Activated naive CD4-positive, alpha-beta T cell treated with anti-CD3 and anti-CD28 coated beads, Interleukin-2, amount 50 U/mL, for 24 hours (primary cell): ENCODE results near the gene KRTAP10-6.
A peak's percentile ranks its signal among the peaks of the same experiment; 100 is the strongest.
"Not testable (repeated sequence)": the region's sequence is repeated elsewhere in the genome, so short reads cannot be mapped to it uniquely, and the experiment has no call there.

Source experiments
- H3K27ac Mint-ChIP-seq: one replicate; pipeline ENCODE4 v1.8.0; 2021; ENCODE audit warnings: mild to moderate bottlenecking, mixed read lengths
- H3K27me3 Mint-ChIP-seq: one replicate; pipeline ENCODE4 v1.8.0; 2021; ENCODE audit warnings: mixed read lengths
- H3K36me3 Mint-ChIP-seq: one replicate; pipeline ENCODE4 v1.8.0; 2021; ENCODE audit warnings: mixed read lengths
- H3K4me1 Mint-ChIP-seq: one replicate; pipeline ENCODE4 v1.8.0; 2021; ENCODE audit warnings: mixed read lengths
- H3K4me3 Mint-ChIP-seq: one replicate; pipeline ENCODE4 v1.8.0; 2021; ENCODE audit warnings: mild to moderate bottlenecking, mixed read lengths
- H3K9me3 Mint-ChIP-seq: one replicate; pipeline ENCODE4 v1.8.0; 2021; ENCODE audit warnings: mixed read lengths

The KRTAP10-6 gene

DNA sequence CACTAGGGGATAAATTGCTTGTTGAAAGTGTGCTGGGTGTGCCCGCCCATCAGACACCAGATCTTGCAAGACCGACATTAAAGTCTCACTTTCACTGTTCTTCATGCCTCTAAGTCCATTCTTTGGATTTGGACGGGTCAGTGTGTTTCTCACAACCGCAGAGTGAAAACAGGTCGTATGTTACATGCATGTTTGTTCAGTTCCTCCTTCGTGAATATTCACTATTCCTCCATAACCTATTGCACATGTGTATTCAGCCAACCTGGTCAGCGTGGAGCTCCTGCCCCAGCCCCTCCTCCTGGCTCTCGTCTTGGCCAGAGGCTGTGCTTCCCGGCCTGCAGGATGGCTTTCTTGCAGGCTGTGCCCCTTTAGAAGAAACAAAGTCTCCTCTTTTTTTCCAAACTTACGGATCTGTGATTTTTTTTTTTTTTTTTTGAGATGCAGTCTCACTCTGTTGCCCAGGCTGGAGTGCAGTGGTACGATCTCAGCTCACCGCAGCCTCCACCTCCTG is 2.2 kb upstream of the KRTAP10-6 start:
- Mint-ChIP-seq H3K4me1 (peaks cover 3% of the 10 kb centered on the region), H3K9me3 (no peaks in the 10 kb centered on the region), H3K27ac (no peak overlapping the region), H3K4me3 (no peak overlapping the region), H3K27me3 (no peaks in the 10 kb centered on the region), H3K36me3 (peaks cover 1% of the 10 kb centered on the region)

DNA sequence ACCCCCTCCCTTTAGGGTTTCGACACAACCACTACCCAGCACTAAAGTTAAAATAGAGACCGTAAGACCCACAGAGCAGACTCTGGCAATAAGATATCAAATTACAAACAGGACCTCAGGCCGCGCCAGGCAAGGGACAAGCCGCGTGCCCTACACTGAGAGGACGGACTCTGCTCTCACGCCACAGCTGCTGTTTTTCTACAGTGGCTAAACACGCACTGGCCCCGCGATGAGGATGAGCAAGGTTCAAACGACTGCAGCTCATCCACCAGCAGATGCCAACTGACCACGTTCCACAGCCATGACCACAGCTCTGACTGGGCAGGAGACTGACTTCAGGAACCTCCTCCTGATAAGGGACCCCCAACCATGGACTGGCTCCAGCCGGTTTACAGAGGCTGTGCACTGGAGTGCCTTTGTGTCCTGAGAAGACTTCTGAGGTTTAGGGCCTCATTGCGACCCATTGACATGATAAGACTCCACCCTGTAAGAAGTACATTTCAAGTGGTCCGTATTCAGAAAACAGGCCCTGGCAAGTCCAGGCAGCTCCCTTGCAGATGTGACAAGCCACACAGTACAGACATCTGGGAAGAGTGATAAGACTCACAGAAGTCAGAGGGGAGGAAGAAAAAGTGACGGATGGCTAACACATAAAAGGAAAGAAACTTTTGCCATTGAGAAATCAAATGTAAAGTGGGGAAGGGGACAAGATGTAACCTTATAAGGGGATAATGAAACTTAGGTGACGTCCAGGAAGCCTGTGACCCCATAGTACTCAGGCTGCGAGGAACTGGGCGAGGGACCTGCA is 1.5 kb upstream of the KRTAP10-6 start:
- Mint-ChIP-seq H3K27me3 (no peaks in the 10 kb centered on the region), H3K9me3 (no peaks in the 10 kb centered on the region), H3K4me3 (no peak overlapping the region), H3K36me3 (peaks cover 1% of the 10 kb centered on the region), H3K4me1 (peaks cover 3% of the 10 kb centered on the region), H3K27ac (peak overlapping the region; percentile 61)

GRCh38 chr21:44591801-44592130 is 539 bp downstream of the KRTAP10-6 start:
- H3K4me1 Mint-ChIP-seq, H3K9me3 Mint-ChIP-seq, H3K27ac Mint-ChIP-seq, H3K36me3 Mint-ChIP-seq, H3K4me3 Mint-ChIP-seq, H3K27me3 Mint-ChIP-seq: not testable (repeated sequence)

- not testable (repeated sequence) for H3K27ac Mint-ChIP-seq, H3K4me3 Mint-ChIP-seq, H3K4me1 Mint-ChIP-seq, H3K9me3 Mint-ChIP-seq, H3K36me3 Mint-ChIP-seq, H3K27me3 Mint-ChIP-seq
Observed at GRCh38 chr21:44590897-44591800, 1.2 kb downstream of the KRTAP10-6 start.

GRCh38 chr21:44590311-44590721 is 2.0 kb downstream of the KRTAP10-6 start:
- Mint-ChIP-seq H3K9me3 (no peaks in the 10 kb centered on the region), H3K27ac (no peak overlapping the region)

GRCh38 chr21:44589586-44590305 is 2.6 kb downstream of the KRTAP10-6 start:
- H3K27me3 Mint-ChIP-seq: no peaks in the 10 kb centered on the region
- H3K27ac Mint-ChIP-seq: no peak overlapping the region
- H3K36me3 Mint-ChIP-seq: no peaks in the 10 kb centered on the region
- H3K4me3 Mint-ChIP-seq: no peak overlapping the region
- no peaks in the 10 kb centered on the region for H3K9me3 Mint-ChIP-seq
- peaks cover 6% of the 10 kb centered on the region for H3K4me1 Mint-ChIP-seq

More at GRCh38 chr21:44590311-44590721, 2.0 kb downstream of the KRTAP10-6 start:
- Mint-ChIP-seq H3K27me3 (no peaks in the 10 kb centered on the region), H3K4me1 (peaks cover 7% of the 10 kb centered on the region), H3K36me3 (no peaks in the 10 kb centered on the region), H3K4me3 (no peak overlapping the region)

- Mint-ChIP-seq H3K4me3 (no peak overlapping the region), H3K36me3 (no peaks in the 10 kb centered on the region), H3K9me3 (no peaks in the 10 kb centered on the region), H3K27me3 (no peaks in the 10 kb centered on the region), H3K27ac (no peak overlapping the region), H3K4me1 (peaks cover 11% of the 10 kb centered on the region)
Observed at GRCh38 chr21:44589094-44589493, 3.2 kb downstream of the KRTAP10-6 start.

DNA sequence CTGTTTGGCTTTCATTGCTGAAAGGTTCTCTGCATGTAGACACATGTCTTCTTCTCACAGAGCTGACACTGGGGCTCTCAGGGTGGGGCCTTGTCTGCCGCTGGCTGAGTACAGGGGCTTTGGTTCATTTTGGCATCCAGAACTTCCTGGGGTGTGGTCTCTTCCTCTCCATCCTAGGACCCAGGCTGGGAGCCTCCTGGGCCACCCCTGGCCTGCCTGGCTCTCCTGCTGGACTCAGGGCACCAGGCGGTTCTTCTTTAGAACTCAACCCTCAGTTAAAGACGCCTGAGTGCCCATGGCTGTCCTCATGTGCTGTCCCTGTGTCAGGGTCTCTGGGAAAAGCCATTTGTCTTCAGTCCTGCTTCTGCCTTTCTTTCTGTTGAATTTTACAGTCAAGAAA is 6.4 kb downstream of the KRTAP10-6 start:
- peaks cover 9% of the 10 kb centered on the region for H3K9me3 Mint-ChIP-seq
- H3K4me3 Mint-ChIP-seq: no peak overlapping the region
- H3K36me3 Mint-ChIP-seq: peaks cover 3% of the 10 kb centered on the region
- H3K27me3 Mint-ChIP-seq: no peaks in the 10 kb centered on the region
- H3K4me1 Mint-ChIP-seq: peaks cover 41% of the 10 kb centered on the region
- no peak overlapping the region for H3K27ac Mint-ChIP-seq

- H3K27ac Mint-ChIP-seq: no peak overlapping the region
- H3K36me3 Mint-ChIP-seq: peaks cover 3% of the 10 kb centered on the region
- H3K27me3 Mint-ChIP-seq: no peaks in the 10 kb centered on the region
- H3K4me1 Mint-ChIP-seq: peaks cover 46% of the 10 kb centered on the region
- peaks cover 11% of the 10 kb centered on the region for H3K9me3 Mint-ChIP-seq
- no peak overlapping the region for H3K4me3 Mint-ChIP-seq
Observed at GRCh38 chr21:44583800-44584147, 8.5 kb downstream of the KRTAP10-6 start.

- Mint-ChIP-seq H3K4me3 (no peak overlapping the region), H3K4me1 (peaks cover 46% of the 10 kb centered on the region), H3K27ac (no peak overlapping the region), H3K9me3 (peaks cover 11% of the 10 kb centered on the region), H3K36me3 (peaks cover 3% of the 10 kb centered on the region), H3K27me3 (no peaks in the 10 kb centered on the region)
Observed at GRCh38 chr21:44583089-44583799, 9.1 kb downstream of the KRTAP10-6 start.

DNA sequence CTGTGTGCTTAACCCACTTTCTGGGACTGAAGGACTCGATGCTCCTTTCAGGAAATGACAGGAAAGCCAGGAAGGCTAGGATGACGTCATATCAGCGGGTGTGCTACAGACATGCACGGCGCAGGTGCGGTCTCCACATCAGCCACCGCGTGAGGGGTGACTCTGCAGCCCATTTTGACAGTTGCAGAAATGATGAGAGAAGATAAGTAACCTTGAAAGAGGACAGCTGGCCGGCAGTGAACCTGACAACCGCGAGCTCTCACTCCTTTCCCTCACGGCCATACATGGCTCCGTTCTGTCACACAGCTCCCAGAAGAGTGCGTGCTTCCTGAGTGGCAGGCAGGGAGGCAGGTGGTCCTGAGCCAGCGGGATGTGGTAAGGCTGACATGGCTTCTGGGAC is 10.2 kb downstream of the KRTAP10-6 start:
- no peaks in the 10 kb centered on the region for H3K27me3 Mint-ChIP-seq
- peaks cover 5% of the 10 kb centered on the region for H3K36me3 Mint-ChIP-seq
- H3K4me1 Mint-ChIP-seq: peaks cover 46% of the 10 kb centered on the region
- no peak overlapping the region for H3K27ac Mint-ChIP-seq
- H3K9me3 Mint-ChIP-seq: peaks cover 11% of the 10 kb centered on the region
- no peak overlapping the region for H3K4me3 Mint-ChIP-seq

GRCh38 chr21:44581158-44581557 is 11.1 kb downstream of the KRTAP10-6 start:
- H3K36me3 Mint-ChIP-seq: peaks cover 5% of the 10 kb centered on the region
- H3K4me1 Mint-ChIP-seq: peaks cover 46% of the 10 kb centered on the region
- peaks cover 11% of the 10 kb centered on the region for H3K9me3 Mint-ChIP-seq

GRCh38 chr21:44580231-44580821 is 12.0 kb downstream of the KRTAP10-6 start, which contains the start of gene KRTAP10-5:
KRTAP10-5 (minus strand) TSS chr21:44580604; CDS start chr21:44580578, 26 bp downstream.
- H3K27ac Mint-ChIP-seq: peak within 1 kb of the TSS; percentile 12
- H3K36me3 Mint-ChIP-seq, H3K4me3 Mint-ChIP-seq, H3K27me3 Mint-ChIP-seq: not testable (repeated sequence)
- peaks cover 11% of the 10 kb centered on the region for H3K9me3 Mint-ChIP-seq
- H3K4me1 Mint-ChIP-seq: peaks cover 42% of the 10 kb centered on the region

More at GRCh38 chr21:44581158-44581557, 11.1 kb downstream of the KRTAP10-6 start:
- H3K27ac Mint-ChIP-seq: no peak overlapping the region
- no peaks in the 10 kb centered on the region for H3K27me3 Mint-ChIP-seq
- H3K4me3 Mint-ChIP-seq: no peak overlapping the region

GRCh38 chr21:44579833-44580144 is 12.5 kb downstream of the KRTAP10-6 start:
- peaks cover 5% of the 10 kb centered on the region for H3K36me3 Mint-ChIP-seq
- no peak overlapping the region for H3K27ac Mint-ChIP-seq
- H3K4me1 Mint-ChIP-seq: peaks cover 40% of the 10 kb centered on the region
- H3K27me3 Mint-ChIP-seq: no peaks in the 10 kb centered on the region
- no peak overlapping the region for H3K4me3 Mint-ChIP-seq
- peaks cover 11% of the 10 kb centered on the region for H3K9me3 Mint-ChIP-seq
